Nephron progenitor cell (in vitro differentiated cells): ENCODE results near the gene NPTX2.
A peak's percentile ranks its signal among the peaks of the same experiment; 100 is the strongest.

Experiments
- DNase-seq: peaks from one replicate; pipeline ENCODE4 v3.0.0; 2021
- H3K27ac Mint-ChIP-seq: 2 replicates; pipeline ENCODE4 v1.8.0; 2021; ENCODE audit warnings: mild to moderate bottlenecking, moderate library complexity, mixed read lengths
- H3K27me3 Mint-ChIP-seq: 2 replicates; pipeline ENCODE4 v1.8.0; 2021; ENCODE audit warnings: mild to moderate bottlenecking, low read depth, mixed read lengths; ENCODE audit not compliant: poor library complexity
- H3K36me3 Mint-ChIP-seq: 2 replicates; pipeline ENCODE4 v1.8.0; 2021; ENCODE audit warnings: low read depth, mixed read lengths
- H3K4me1 Mint-ChIP-seq: 2 replicates; pipeline ENCODE4 v1.8.0; 2021; ENCODE audit warnings: mixed read lengths
- H3K4me3 Mint-ChIP-seq: 2 replicates; pipeline ENCODE4 v1.8.0; 2021; ENCODE audit warnings: mild to moderate bottlenecking, moderate library complexity, mixed read lengths
- H3K9me3 Mint-ChIP-seq: 2 replicates; pipeline ENCODE4 v1.8.0; 2021; ENCODE audit warnings: mild to moderate bottlenecking, moderate library complexity, mixed read lengths
- CTCF ChIP-seq: fragments of 200-600 bp; sonication (generic); IDR thresholded peaks from 2 replicates; pipeline ENCODE4 v1.5.0; 2021; ENCODE audit warnings: antibody characterized with exemption

Gene NPTX2

DNA sequence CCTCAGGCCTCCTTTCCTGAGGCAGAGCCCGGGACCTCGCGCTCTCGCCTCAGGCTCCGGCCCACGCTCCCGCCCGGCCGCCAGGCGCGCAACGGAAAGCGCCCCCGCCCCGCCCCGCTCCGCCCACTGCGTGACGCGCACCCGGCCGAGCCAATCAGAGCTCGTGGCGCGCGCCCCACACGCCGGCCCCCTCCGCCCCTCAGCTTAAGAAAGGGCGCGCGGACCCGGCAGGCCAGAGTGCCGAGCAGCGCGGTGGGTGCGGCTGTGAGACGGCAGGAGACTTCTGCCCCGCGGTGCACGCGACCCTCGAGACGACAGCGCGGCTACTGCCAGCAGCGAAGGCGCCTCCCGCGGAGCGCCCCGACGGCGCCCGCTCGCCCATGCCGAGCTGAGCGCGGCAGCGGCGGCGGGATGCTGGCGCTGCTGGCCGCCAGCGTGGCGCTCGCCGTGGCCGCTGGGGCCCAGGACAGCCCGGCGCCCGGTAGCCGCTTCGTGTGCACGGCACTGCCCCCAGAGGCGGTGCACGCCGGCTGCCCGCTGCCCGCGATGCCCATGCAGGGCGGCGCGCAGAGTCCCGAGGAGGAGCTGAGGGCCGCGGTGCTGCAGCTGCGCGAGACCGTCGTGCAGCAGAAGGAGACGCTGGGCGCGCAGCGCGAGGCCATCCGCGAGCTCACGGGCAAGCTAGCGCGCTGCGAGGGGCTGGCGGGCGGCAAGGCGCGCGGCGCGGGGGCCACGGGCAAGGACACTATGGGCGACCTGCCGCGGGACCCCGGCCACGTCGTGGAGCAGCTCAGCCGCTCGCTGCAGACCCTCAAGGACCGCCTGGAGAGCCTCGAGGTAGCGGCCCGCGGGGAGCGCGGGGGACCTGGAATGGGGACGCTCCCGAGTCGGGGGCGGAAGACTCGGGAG lies at the start of gene NPTX2:
Gene NPTX2, plus strand, starts transcription at position 235 of the 909 bp plus-strand sequence. Its CDS starts 177 bp downstream, at position 412.
- H3K9me3 Mint-ChIP-seq, result no peaks in the 10 kb centered on the region
- TF ChIP-seq CTCF, result no peak
- peaks cover 32% of the 10 kb centered on the region for H3K4me1 Mint-ChIP-seq
- H3K27ac Mint-ChIP-seq, result no peak within 1 kb of the TSS
- peak within 1 kb of the TSS; percentile 76 for H3K4me3 Mint-ChIP-seq
- peaks cover 82% of the 10 kb centered on the region for H3K27me3 Mint-ChIP-seq
- DNase-seq, result peak; percentile 89
- H3K36me3 Mint-ChIP-seq, result no peaks in the 10 kb centered on the region

DNA sequence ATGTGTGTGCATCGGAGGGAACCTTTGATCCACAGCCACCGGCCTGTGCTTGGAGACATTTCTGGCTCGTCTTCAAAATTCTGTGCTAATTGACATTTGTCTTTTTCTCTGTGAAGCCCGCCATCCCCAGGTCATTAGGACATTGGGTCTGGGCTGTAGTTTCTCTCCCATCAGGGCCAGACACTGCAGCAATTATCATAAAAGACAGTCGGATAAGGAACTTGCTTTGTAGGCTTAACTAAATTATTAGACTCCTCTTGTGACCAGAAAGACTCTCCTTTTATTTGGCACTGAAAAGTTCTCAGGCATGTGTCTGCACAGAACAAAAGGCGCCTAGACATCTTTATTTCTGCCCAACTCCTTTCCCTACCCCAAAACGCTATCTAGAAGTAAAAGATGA lies 49.1 kb upstream of the NPTX2 start:
- Mint-ChIP-seq H3K4me3 (no peak overlapping the region), H3K4me1 (no peaks in the 10 kb centered on the region), H3K27ac (no peak overlapping the region), H3K36me3 (no peaks in the 10 kb centered on the region), H3K27me3 (peaks cover 30% of the 10 kb centered on the region), H3K9me3 (peaks cover 29% of the 10 kb centered on the region)
- no peak for TF ChIP-seq CTCF
- no peak for DNase-seq

DNA sequence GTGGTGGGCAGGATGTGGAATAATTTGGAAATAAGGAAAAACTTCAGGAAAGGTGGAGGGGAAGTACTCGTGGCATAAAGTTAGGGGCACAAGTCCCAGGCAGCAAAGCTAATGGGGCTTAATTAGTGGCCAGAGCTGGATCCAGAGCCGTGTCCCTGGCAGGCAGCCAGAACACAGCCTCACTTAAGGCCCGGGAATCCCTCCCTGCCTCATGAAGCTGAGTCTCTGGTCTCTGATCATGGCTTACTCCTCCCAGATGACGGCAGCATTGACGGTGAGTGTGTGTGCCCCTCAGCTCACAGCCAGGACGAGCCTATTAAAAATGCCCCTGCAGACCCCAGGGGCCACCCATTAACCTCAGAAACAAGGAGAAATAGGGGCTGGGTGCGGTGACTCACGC lies 48.2 kb upstream of the NPTX2 start:
- Mint-ChIP-seq H3K27ac (no peak overlapping the region), H3K36me3 (no peaks in the 10 kb centered on the region), H3K27me3 (peaks cover 26% of the 10 kb centered on the region), H3K9me3 (peaks cover 24% of the 10 kb centered on the region), H3K4me3 (no peak overlapping the region), H3K4me1 (no peaks in the 10 kb centered on the region)
- no peak for DNase-seq
- TF ChIP-seq CTCF, result no peak

- peaks cover 21% of the 10 kb centered on the region for H3K9me3 Mint-ChIP-seq
Observed at GRCh38 chr7:98569691-98570337, 47.3 kb upstream of the NPTX2 start.

GRCh38 chr7:98571006-98571405 lies 46.1 kb upstream of the NPTX2 start:
- H3K4me1 Mint-ChIP-seq, result no peaks in the 10 kb centered on the region
- peaks cover 26% of the 10 kb centered on the region for H3K9me3 Mint-ChIP-seq
- H3K27ac Mint-ChIP-seq, result no peak overlapping the region
- DNase-seq, result no peak
- no peaks in the 10 kb centered on the region for H3K36me3 Mint-ChIP-seq
- peaks cover 20% of the 10 kb centered on the region for H3K27me3 Mint-ChIP-seq
- H3K4me3 Mint-ChIP-seq, result no peak overlapping the region
- TF ChIP-seq CTCF, result no peak

More at GRCh38 chr7:98569691-98570337, 47.3 kb upstream of the NPTX2 start:
- Mint-ChIP-seq H3K27me3 (peaks cover 20% of the 10 kb centered on the region), H3K36me3 (no peaks in the 10 kb centered on the region), H3K4me1 (no peaks in the 10 kb centered on the region), H3K27ac (peak overlapping the region; percentile 85), H3K4me3 (no peak overlapping the region)
- DNase-seq, result no peak
- TF ChIP-seq CTCF, result no peak
